ENCODE data around the gene SLA2. TPM values are rescaled to one million over a fixed set of nuclear protein-coding genes. Genes with fewer than 3 reads are reported as not detected.

The SLA2 gene
- total and polyA plus RNA-seq, 2 of the 4 experiments (the other 2 are of a cell fraction) = 0.03 TPM; not detected in 1

- intact Hi-C loops (cut with micrococcal nuclease) = no loop called here
- Histone ChIP-seq H3K4me1 (ENCODE audit: control insufficient read depth, insufficient read depth, low read length) (no peaks in the 10 kb centered on the region), H4K5ac (ENCODE audit: low read depth, low read length) (no peak overlapping the region), H2BK120ac (ENCODE audit: low read depth, low read length) (no peak overlapping the region), H4K8ac (ENCODE audit: low read depth in 2 of 2, low read length in 2 of 2) (no peak overlapping the region), H3K9me1 (ENCODE audit: insufficient read depth, low read length) (no peaks in the 10 kb centered on the region), H3K14ac (replicated peaks; ENCODE audit: low read depth, low read length) (no peak overlapping the region), H2AFZ (replicated peaks; ENCODE audit: low read length, poor library complexity) (no peak overlapping the region), H2BK15ac (ENCODE audit: low read depth, low read length) (no peak overlapping the region), H3K27me3 (ENCODE audit: control insufficient read depth, insufficient read depth, low read length) (no peaks in the 10 kb centered on the region), H3K18ac (ENCODE audit: low read depth, low read length) (no peak overlapping the region), H3K23ac (ENCODE audit: low read depth, low read length) (no peak overlapping the region), H2BK5ac (ENCODE audit: low read depth, low read length, poor library complexity, severe bottlenecking) (no peak overlapping the region), H4K20me1 (ENCODE audit: insufficient read depth, low read length) (no peaks in the 10 kb centered on the region), H3K27ac (ENCODE audit: insufficient read depth, low read length) (no peak overlapping the region), H3K36me3 (ENCODE audit: control insufficient read depth, insufficient read depth, low read length) (peaks cover 18% of the 10 kb centered on the region), H2AK9ac (replicated peaks; ENCODE audit: low read depth, low read length, poor library complexity) (no peak overlapping the region), H2BK20ac (ENCODE audit: low read depth, low read length) (no peak overlapping the region), H3K79me1 (ENCODE audit: low read depth in 1 of 2, low read length in 2 of 2) (no peaks in the 10 kb centered on the region), H3K4ac (ENCODE audit: low read depth, low read length) (no peak overlapping the region), H3K9me3 (ENCODE audit: control insufficient read depth, insufficient read depth, low read length) (no peaks in the 10 kb centered on the region), H3K56ac (ENCODE audit: extremely low read depth, insufficient read depth, low read length) (no peak overlapping the region), H4K91ac (ENCODE audit: insufficient read depth, low read depth, low read length) (no peak overlapping the region), H3K9ac (ENCODE audit: low read depth, low read length) (no peak overlapping the region), H3K4me3 (ENCODE audit: insufficient read depth, low read depth, low read length) (no peak overlapping the region), H3K4me2 (ENCODE audit: low read depth, low read length) (no peak overlapping the region), H2AK5ac (ENCODE audit: low read depth, low read length) (no peak overlapping the region)
- POLR2A ChIA-PET (ENCODE audit: unreplicated experiment) = no interaction called here
- dilution Hi-C loops (cut with HindIII; ENCODE audit: low sequenced_read_pairs, unreplicated experiment) = no loop called here
- in situ Hi-C loops (cut with MboI; ENCODE audit: low sequenced_read_pairs) = no loop called here
- ATAC-seq (ENCODE audit: low read depth) (no peak), DNase-seq (no peak)
- no TSS peak for BruUV-seq (replicated peaks)
- no CpG with 5 or more reads among the region's 6 CpGs for WGBS, 2 experiments (ENCODE audit: extremely low coverage in 2 of 2, insufficient read length in 1 of 2)
- CTCF ChIA-PET = interaction anchor here (0.7 kb wide), 1 partner anchor 24 kb away, joined by 3 read pairs; no protein-coding TSS in a partner anchor
- TF ChIP-seq CHD1 (IDR thresholded peaks at IDR 0.05; ENCODE audit: low read depth, low read length) (no peak), POLR2A (IDR thresholded peaks at IDR 0.05; ENCODE audit: low read depth, low read length) (no peak), ELK1 (IDR thresholded peaks at IDR 0.05; ENCODE audit: borderline replicate concordance, low read depth, low read length) (no peak), CEBPB (IDR thresholded peaks at IDR 0.05; ENCODE audit: low read depth, low read length) (no peak), MAFK (IDR thresholded peaks at IDR 0.05; ENCODE audit: low read depth, low read length) (no peak), RCOR1 (IDR thresholded peaks at IDR 0.05; ENCODE audit: insufficient replicate concordance, low read length) (no peak)
- TF ChIP-seq, protein P1, sequence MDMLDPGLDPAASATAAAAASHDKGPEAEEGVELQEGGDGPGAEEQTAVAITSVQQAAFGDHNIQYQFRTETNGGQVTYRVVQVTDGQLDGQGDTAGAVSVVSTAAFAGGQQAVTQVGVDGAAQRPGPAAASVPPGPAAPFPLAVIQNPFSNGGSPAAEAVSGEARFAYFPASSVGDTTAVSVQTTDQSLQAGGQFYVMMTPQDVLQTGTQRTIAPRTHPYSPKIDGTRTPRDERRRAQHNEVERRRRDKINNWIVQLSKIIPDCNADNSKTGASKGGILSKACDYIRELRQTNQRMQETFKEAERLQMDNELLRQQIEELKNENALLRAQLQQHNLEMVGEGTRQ (IDR thresholded peaks at IDR 0.05; ENCODE audit: low read depth, low read length) = no peak
These were observed 38.8 kb upstream of the SLA2 start for GRCh38 chr20:36684747-36685146.

All from IMR-90 (cell line).